Immature natural killer cell (primary cell): ENCODE results near the gene IL17RB. TPM values are rescaled to one million over a fixed set of nuclear protein-coding genes. Genes with fewer than 3 reads are reported as not detected.
A peak's percentile ranks its signal among the peaks of the same experiment; 100 is the strongest.

Experiments used
- DNase-seq, 3 donors: peaks; one replicate each; pipeline ENCODE4 v3.0.0; 2022; ENCODE audit warnings: mixed read lengths in 1 of 3
- H3K27ac Mint-ChIP-seq, 6 donors: one replicate each; pipeline ENCODE4 v1.8.0; 2020; ENCODE audit warnings: mixed read lengths in 6 of 6, mild to moderate bottlenecking in 5 of 6, inconsistent platforms in 4 of 6, moderate library complexity in 3 of 6
- H3K27me3 Mint-ChIP-seq, 3 donors: one replicate each; pipeline ENCODE4 v1.8.0; 2020 to 2021; ENCODE audit warnings: low read depth in 3 of 3, mild to moderate bottlenecking in 3 of 3, mixed read lengths in 3 of 3, moderate library complexity in 3 of 3, inconsistent platforms in 1 of 3
- H3K36me3 Mint-ChIP-seq, 3 donors: one replicate each; pipeline ENCODE4 v1.8.0; 2020; ENCODE audit warnings: mixed read lengths in 3 of 3, inconsistent platforms in 2 of 3, mild to moderate bottlenecking in 2 of 3
- H3K4me1 Mint-ChIP-seq, 2 donors: one replicate each; pipeline ENCODE4 v1.8.0; 2020; ENCODE audit warnings: inconsistent platforms in 2 of 2, mild to moderate bottlenecking in 2 of 2, mixed read lengths in 2 of 2, moderate library complexity in 1 of 2
- H3K4me3 Mint-ChIP-seq, 5 donors: one replicate each; pipeline ENCODE4 v1.8.0; 2020; ENCODE audit warnings: mild to moderate bottlenecking in 5 of 5, mixed read lengths in 5 of 5, inconsistent platforms in 3 of 5, moderate library complexity in 3 of 5
- H3K9me3 Mint-ChIP-seq, 6 donors: one replicate each; pipeline ENCODE4 v1.8.0; 2020; ENCODE audit warnings: mild to moderate bottlenecking in 6 of 6, mixed read lengths in 6 of 6, inconsistent platforms in 4 of 6, moderate library complexity in 3 of 6
- polyA plus RNA-seq, 3 donors: library from polyadenylated mRNA; unstranded; fragments of 300-500 nt; fragmentation: Illumina TruSeq; gene quantifications; one replicate each; pipeline ENCODE4 v1.2.3, GENCODE V29; 2021

Gene IL17RB
- polyA plus RNA-seq, 3 donors from 2014 or later: 0.79 to 1.2 TPM; not detected in 1

DNA sequence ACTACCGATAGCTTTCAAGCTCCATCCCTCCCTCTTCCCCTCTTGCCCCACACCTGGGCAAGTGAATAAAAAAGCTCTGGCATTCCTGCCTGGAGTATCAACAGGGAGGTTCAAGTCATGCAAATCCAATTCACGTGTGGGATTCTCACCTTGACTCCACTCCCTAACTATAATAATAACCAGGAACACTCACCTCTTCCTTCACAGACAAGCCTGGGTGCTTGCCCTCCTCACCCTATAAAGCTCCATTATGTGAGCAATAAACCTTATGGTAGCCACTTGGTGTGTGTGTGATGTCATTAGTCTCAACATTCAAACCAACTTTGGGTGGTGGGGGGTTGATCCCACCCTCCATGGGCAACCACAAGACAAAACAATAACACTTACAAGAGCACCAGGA lies 16.8 kb upstream of the IL17RB start:
- Mint-ChIP-seq H3K4me1 (no peaks in the 10 kb centered on the region), H3K4me3 (no peak overlapping the region), H3K36me3 (no peaks in the 10 kb centered on the region), H3K27ac (no peak overlapping the region), H3K27me3 (peaks cover 0 to 5% (median 0%) of the 10 kb centered on the region in 3 donors), H3K9me3 (no peaks in the 10 kb centered on the region)
- no peak for DNase-seq

DNA sequence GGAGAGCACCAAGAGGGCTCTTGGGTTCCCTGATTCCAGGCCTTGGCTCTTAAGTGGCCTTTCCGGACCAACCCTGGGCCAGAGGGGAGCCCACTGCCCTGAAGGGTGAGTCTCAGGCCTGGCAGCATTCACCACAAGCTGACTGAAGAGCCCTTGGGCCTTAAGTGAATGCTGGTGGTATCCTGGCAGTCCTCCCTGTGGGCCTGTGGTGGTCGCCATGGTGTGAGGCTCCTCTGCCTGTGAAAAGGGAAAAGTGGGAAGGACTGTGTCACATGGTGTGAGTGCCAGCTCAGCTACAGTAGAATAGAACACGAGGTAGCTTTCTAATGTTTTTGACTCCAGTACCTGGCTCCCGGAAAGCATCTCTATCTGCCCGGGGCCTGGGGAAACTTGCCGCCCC lies 15.4 kb upstream of the IL17RB start:
- H3K4me3 Mint-ChIP-seq: no peak overlapping the region
- no peaks in the 10 kb centered on the region for H3K36me3 Mint-ChIP-seq
- no peaks in the 10 kb centered on the region for H3K9me3 Mint-ChIP-seq
- peaks cover 0 to 5% of the 10 kb centered on the region in 2 donors for H3K4me1 Mint-ChIP-seq
- peaks cover 0 to 2% (median 0%) of the 10 kb centered on the region in 3 donors for H3K27me3 Mint-ChIP-seq
- H3K27ac Mint-ChIP-seq: no peak overlapping the region
- no peak for DNase-seq

DNA sequence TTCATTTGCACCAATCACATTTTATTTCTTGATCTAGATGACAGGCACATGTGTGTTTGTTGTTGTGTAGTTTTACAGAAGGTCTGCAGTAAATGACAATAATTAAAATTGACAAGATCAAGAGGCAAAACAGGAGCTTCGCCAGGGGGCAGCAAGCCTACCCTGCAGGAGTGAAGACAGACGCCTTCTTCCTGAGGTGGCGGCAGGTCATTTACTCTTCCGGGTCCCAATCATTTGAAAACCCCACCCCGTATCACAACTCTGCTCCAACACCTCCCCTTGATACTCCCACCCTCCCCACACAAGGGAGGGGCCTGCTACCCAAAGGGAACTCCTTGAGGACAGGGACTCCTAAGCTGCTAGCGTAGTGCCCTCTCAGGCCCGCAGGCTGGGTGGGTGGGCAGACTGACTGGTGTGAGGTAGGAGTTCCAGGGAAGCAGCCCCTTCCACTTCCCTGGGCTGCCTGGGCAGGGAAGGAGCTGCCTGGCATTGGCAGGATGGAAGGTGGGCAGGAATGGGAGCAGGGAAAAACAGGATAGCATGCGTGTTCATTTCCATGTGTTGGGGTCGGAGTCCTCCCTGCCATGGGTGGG lies 13.2 kb upstream of the IL17RB start:
- Mint-ChIP-seq H3K4me3 (no peak overlapping the region), H3K36me3 (no peaks in the 10 kb centered on the region), H3K9me3 (no peaks in the 10 kb centered on the region), H3K27me3 (peaks cover 0 to 3% (median 0%) of the 10 kb centered on the region in 3 donors), H3K27ac (no peak overlapping the region), H3K4me1 (peaks cover 1 to 5% of the 10 kb centered on the region in 2 donors)
- no peak for DNase-seq

DNA sequence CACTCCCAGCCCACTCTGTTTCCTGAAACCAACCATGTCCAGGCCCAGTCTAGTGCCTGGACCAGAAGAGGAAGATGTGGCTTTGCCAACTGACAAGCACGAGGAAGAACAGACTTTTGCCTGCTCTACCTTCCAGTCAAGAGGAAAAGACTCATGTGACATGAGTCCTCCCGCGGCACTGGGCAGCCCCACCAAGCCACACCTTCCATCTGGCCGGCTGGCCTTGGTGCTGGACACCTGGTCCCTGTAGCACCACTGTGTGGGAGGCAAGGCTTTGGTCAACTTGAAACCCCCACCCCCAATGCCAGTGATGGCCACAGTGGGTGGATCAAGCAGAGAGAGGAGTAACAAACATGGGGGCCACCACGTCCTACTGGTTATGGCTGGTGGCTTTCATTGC lies 12.7 kb upstream of the IL17RB start:
- H3K9me3 Mint-ChIP-seq: no peaks in the 10 kb centered on the region
- H3K27ac Mint-ChIP-seq: no peak overlapping the region
- H3K4me3 Mint-ChIP-seq: no peak overlapping the region
- DNase-seq: no peak
- H3K4me1 Mint-ChIP-seq: peaks cover 1 to 5% of the 10 kb centered on the region in 2 donors
- H3K27me3 Mint-ChIP-seq: peaks cover 0 to 3% (median 2%) of the 10 kb centered on the region in 3 donors
- H3K36me3 Mint-ChIP-seq: no peaks in the 10 kb centered on the region

GRCh38 chr3:53834429-53835095 lies 11.8 kb upstream of the IL17RB start:
- Mint-ChIP-seq H3K9me3 (no peaks in the 10 kb centered on the region), H3K27me3 (peaks cover 2% of the 10 kb centered on the region in 3 donors), H3K4me3 (no peak overlapping the region), H3K4me1 (peaks cover 1 to 5% of the 10 kb centered on the region in 2 donors), H3K36me3 (no peaks in the 10 kb centered on the region), H3K27ac (no peak overlapping the region)
- DNase-seq: no peak

GRCh38 chr3:53835257-53835656 lies 11.1 kb upstream of the IL17RB start:
- H3K36me3 Mint-ChIP-seq: no peaks in the 10 kb centered on the region
- no peaks in the 10 kb centered on the region for H3K9me3 Mint-ChIP-seq
- H3K27ac Mint-ChIP-seq: no peak overlapping the region
- H3K4me1 Mint-ChIP-seq: peaks cover 1 to 5% of the 10 kb centered on the region in 2 donors
- H3K4me3 Mint-ChIP-seq: no peak overlapping the region
- peaks cover 2% of the 10 kb centered on the region in 3 donors for H3K27me3 Mint-ChIP-seq
- DNase-seq: no peak

DNA sequence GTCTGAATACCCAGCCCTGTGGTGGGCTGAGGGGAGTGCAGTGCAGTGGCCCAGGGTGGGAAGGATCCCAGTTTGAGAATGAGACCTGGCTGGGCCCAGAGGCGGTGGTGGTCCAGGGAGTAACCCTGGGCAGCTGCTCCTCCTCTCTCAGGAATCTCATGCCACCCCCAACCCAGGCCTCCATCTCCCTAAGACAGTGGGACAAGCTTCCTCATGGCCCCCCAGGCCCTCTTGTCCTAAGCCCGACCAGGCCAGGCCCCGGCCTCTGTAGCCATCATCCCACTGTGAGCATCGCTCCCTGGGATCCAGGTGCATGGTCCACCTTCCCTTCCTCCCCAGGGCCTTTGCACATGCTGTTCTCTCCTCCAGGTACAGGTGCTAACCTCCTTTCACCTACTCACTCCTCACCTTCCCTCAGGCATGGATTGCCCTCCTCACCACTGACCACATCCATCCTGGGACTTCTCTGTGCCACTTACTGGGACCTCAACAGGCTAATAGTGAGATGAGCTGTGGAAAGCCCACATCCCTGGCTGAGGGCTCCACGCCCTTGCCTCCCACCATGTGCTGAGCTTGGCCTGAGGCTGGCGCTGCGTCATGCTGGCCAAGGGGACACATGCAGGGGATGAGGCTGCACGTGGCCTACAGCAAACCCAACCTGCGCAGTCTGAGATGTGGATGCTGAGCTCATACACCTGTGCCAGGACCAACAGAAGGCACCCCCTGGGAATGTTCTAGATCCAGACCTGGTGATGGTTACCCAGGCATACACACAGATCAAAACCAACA lies 10.1 kb upstream of the IL17RB start:
- H3K4me3 Mint-ChIP-seq: no peak overlapping the region
- no peaks in the 10 kb centered on the region for H3K9me3 Mint-ChIP-seq
- H3K36me3 Mint-ChIP-seq: no peaks in the 10 kb centered on the region
- H3K4me1 Mint-ChIP-seq: peaks cover 1 to 5% of the 10 kb centered on the region in 2 donors
- DNase-seq: no peak
- H3K27me3 Mint-ChIP-seq: peaks cover 2% of the 10 kb centered on the region in 3 donors
- no peak overlapping the region for H3K27ac Mint-ChIP-seq

GRCh38 chr3:53837331-53837730 lies 9.0 kb upstream of the IL17RB start:
- no peak for DNase-seq
- Mint-ChIP-seq H3K4me3 (no peak overlapping the region), H3K9me3 (no peaks in the 10 kb centered on the region), H3K27ac (no peak overlapping the region), H3K36me3 (no peaks in the 10 kb centered on the region), H3K4me1 (peaks cover 1 to 5% of the 10 kb centered on the region in 2 donors), H3K27me3 (peaks cover 2% of the 10 kb centered on the region in 3 donors)

GRCh38 chr3:53841296-53841695 lies 5.1 kb upstream of the IL17RB start:
- H3K27me3 Mint-ChIP-seq: peaks cover 2 to 16% (median 5%) of the 10 kb centered on the region in 3 donors
- no peaks in the 10 kb centered on the region for H3K9me3 Mint-ChIP-seq
- H3K27ac Mint-ChIP-seq: no peak overlapping the region

GRCh38 chr3:53842436-53843194 lies 3.8 kb upstream of the IL17RB start:
- no peak overlapping the region for H3K4me3 Mint-ChIP-seq
- peaks cover 6 to 26% (median 10%) of the 10 kb centered on the region in 3 donors for H3K27me3 Mint-ChIP-seq
- H3K4me1 Mint-ChIP-seq: peaks cover 6 to 13% of the 10 kb centered on the region in 2 donors

More at GRCh38 chr3:53841296-53841695, 5.1 kb upstream of the IL17RB start:
- Mint-ChIP-seq H3K36me3 (no peaks in the 10 kb centered on the region), H3K4me3 (no peak overlapping the region), H3K4me1 (peaks cover 0 to 7% of the 10 kb centered on the region in 2 donors)
- no peak for DNase-seq

GRCh38 chr3:53843195-53844177 lies 2.9 kb upstream of the IL17RB start:
- Mint-ChIP-seq H3K4me1 (peaks cover 6 to 13% of the 10 kb centered on the region in 2 donors), H3K9me3 (no peaks in the 10 kb centered on the region), H3K27ac (no peak overlapping the region), H3K36me3 (no peaks in the 10 kb centered on the region), H3K27me3 (peaks cover 4 to 26% (median 9%) of the 10 kb centered on the region in 3 donors), H3K4me3 (no peak overlapping the region)
- no peak for DNase-seq

More at GRCh38 chr3:53842436-53843194, 3.8 kb upstream of the IL17RB start:
- no peak overlapping the region for H3K27ac Mint-ChIP-seq
- H3K36me3 Mint-ChIP-seq: no peaks in the 10 kb centered on the region
- H3K9me3 Mint-ChIP-seq: no peaks in the 10 kb centered on the region
- no peak for DNase-seq

GRCh38 chr3:53844262-53845102 lies 1.9 kb upstream of the IL17RB start:
- peaks cover 4 to 25% (median 13%) of the 10 kb centered on the region in 3 donors for H3K27me3 Mint-ChIP-seq

More at GRCh38 chr3:53844262-53845102, 1.9 kb upstream of the IL17RB start:
- H3K4me1 Mint-ChIP-seq: peaks cover 6 to 13% of the 10 kb centered on the region in 2 donors
- H3K36me3 Mint-ChIP-seq: no peaks in the 10 kb centered on the region
- H3K9me3 Mint-ChIP-seq: no peaks in the 10 kb centered on the region
- peak overlapping the region in 1 of 5 donors; percentile 44 for H3K4me3 Mint-ChIP-seq
- DNase-seq: no peak
- H3K27ac Mint-ChIP-seq: no peak overlapping the region
